Measurements from ENCODE around the gene CNST. TPM values are rescaled to one million over a fixed set of nuclear protein-coding genes. Genes with fewer than 3 reads are reported as not detected.

CNST gene
- total and polyA plus RNA-seq, 2 donors from 2014 or later = 5.6 to 24.1 TPM

DNA sequence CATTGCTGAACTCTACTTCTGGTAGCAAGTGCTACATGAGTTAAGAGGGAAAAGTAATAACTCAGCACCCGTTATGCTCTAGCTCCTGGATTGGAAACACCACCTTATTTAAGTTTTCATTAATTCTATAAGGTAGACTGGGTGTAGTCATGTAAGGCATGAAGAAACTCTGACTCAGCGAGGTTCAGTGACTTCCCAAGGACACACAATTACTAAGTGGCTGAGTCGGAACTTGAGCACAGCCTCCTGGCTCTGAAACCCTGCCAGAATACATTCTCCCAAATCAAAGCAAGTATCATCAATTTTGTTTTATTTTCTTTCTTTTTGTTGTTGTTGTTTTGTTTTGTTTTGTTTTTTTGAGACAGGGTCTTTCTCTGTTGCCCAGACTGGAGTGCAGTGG, 128.9 kb downstream of the CNST start:
- intact Hi-C loops (cut with DNase I) = no loop called here
- Histone ChIP-seq H3K4me1 (ENCODE audit: control insufficient read depth in 2 of 3, insufficient read depth in 2 of 3, low read depth in 1 of 3, low read length in 3 of 3) (peaks cover 0 to 2% (median 0%) of the 10 kb centered on the region in 3 donors), H3K9ac (ENCODE audit: low read length in 3 of 3) (no peak overlapping the region), H3K27ac (ENCODE audit: low read depth in 2 of 2, low read length in 2 of 2) (no peak overlapping the region), H3K4me3 (ENCODE audit: low read length in 3 of 3) (no peak overlapping the region), H3K9me3 (ENCODE audit: control insufficient read depth in 2 of 3, insufficient read depth in 1 of 3, low read length in 3 of 3) (peaks cover 0 to 9% (median 0%) of the 10 kb centered on the region in 3 donors), H3K36me3 (ENCODE audit: control insufficient read depth in 2 of 3, insufficient read depth in 3 of 3, low read length in 3 of 3) (no peaks in the 10 kb centered on the region), H3K27me3 (ENCODE audit: control insufficient read depth, insufficient read depth, low read length) (no peaks in the 10 kb centered on the region)
- FAIRE-seq = no peak
- TF ChIP-seq, protein P1, sequence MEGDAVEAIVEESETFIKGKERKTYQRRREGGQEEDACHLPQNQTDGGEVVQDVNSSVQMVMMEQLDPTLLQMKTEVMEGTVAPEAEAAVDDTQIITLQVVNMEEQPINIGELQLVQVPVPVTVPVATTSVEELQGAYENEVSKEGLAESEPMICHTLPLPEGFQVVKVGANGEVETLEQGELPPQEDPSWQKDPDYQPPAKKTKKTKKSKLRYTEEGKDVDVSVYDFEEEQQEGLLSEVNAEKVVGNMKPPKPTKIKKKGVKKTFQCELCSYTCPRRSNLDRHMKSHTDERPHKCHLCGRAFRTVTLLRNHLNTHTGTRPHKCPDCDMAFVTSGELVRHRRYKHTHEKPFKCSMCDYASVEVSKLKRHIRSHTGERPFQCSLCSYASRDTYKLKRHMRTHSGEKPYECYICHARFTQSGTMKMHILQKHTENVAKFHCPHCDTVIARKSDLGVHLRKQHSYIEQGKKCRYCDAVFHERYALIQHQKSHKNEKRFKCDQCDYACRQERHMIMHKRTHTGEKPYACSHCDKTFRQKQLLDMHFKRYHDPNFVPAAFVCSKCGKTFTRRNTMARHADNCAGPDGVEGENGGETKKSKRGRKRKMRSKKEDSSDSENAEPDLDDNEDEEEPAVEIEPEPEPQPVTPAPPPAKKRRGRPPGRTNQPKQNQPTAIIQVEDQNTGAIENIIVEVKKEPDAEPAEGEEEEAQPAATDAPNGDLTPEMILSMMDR (IDR thresholded peaks at IDR 0.05; ENCODE audit: borderline replicate concordance, extremely low read depth, insufficient read depth) = no peak
- no peak for DNase-seq

- intact Hi-C loops (cut with DNase I) = no loop called here
- H3K4me1 ChIP-seq (ENCODE audit: control insufficient read depth in 2 of 3, insufficient read depth in 2 of 3, low read depth in 1 of 3, low read length in 3 of 3) = peaks cover 0 to 2% (median 0%) of the 10 kb centered on the region in 3 donors
- H3K9me3 ChIP-seq (ENCODE audit: control insufficient read depth in 2 of 3, insufficient read depth in 1 of 3, low read length in 3 of 3) = peaks cover 0 to 9% (median 0%) of the 10 kb centered on the region in 3 donors
- H3K36me3 ChIP-seq (ENCODE audit: control insufficient read depth in 2 of 3, insufficient read depth in 3 of 3, low read length in 3 of 3) = no peaks in the 10 kb centered on the region
- no peak for FAIRE-seq
- TF ChIP-seq, protein P1 (IDR thresholded peaks at IDR 0.05; ENCODE audit: borderline replicate concordance, extremely low read depth, insufficient read depth) = no peak
- no peak for DNase-seq
- no peak overlapping the region for H3K27ac ChIP-seq (ENCODE audit: low read depth in 2 of 2, low read length in 2 of 2)
- no peak overlapping the region for H3K9ac ChIP-seq (ENCODE audit: low read length in 3 of 3)
- H3K4me3 ChIP-seq (ENCODE audit: low read length in 3 of 3) = no peak overlapping the region
- no peaks in the 10 kb centered on the region for H3K27me3 ChIP-seq (ENCODE audit: control insufficient read depth, insufficient read depth, low read length)
Observed at GRCh38 chr1:246695666-246696065, 129.4 kb downstream of the CNST start.

DNA sequence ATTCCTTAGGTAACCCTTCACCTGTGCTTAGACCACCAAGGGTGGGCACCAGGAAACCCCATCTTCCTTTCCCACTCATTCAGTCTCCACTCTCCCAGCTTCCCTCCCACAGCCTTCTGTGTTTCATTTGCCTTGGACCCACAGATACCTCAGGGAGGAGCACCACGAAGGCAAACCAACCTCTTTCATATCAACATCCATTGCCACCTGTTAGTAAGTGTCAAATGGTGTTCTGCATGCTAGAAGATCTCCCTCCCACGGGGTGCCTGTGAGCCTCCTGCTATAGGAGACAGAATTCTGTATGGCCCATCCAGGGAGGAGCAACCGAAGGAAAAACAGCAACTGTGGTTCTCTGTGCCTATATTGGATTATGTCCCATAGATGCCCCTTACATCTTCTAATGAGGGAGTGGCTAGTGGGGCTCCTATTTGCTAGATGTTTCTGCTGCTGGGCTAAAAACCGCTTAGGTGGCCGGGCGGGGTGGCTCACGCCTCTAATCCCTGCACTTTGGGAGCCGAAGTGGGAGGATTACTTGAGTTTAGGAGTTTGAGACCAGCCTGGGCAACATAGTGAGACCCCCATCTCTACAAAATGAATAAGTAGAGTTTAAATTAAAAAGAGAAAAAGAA, 132.3 kb downstream of the CNST start:
- no peaks in the 10 kb centered on the region for H3K36me3 ChIP-seq (ENCODE audit: control insufficient read depth in 2 of 3, insufficient read depth in 3 of 3, low read length in 3 of 3)
- FAIRE-seq (no peak), DNase-seq (no peak)
- H3K4me3 ChIP-seq (ENCODE audit: low read length in 3 of 3) = peak overlapping the region in 2 of 3 donors; percentile 56 to 64
- H3K27ac ChIP-seq (ENCODE audit: low read depth in 2 of 2, low read length in 2 of 2) = peak overlapping the region in 1 of 2 donors; percentile 32
- peaks cover 0 to 6% (median 0%) of the 10 kb centered on the region in 3 donors for H3K9me3 ChIP-seq (ENCODE audit: control insufficient read depth in 2 of 3, insufficient read depth in 1 of 3, low read length in 3 of 3)
- TF ChIP-seq, protein P1 (IDR thresholded peaks at IDR 0.05; ENCODE audit: borderline replicate concordance, extremely low read depth, insufficient read depth) = no peak
- peaks cover 0 to 2% (median 0%) of the 10 kb centered on the region in 3 donors for H3K4me1 ChIP-seq (ENCODE audit: control insufficient read depth in 2 of 3, insufficient read depth in 2 of 3, low read depth in 1 of 3, low read length in 3 of 3)
- H3K9ac ChIP-seq (ENCODE audit: low read length in 3 of 3) = peak overlapping the region in 2 of 3 donors; percentile 43 to 54
- no peaks in the 10 kb centered on the region for H3K27me3 ChIP-seq (ENCODE audit: control insufficient read depth, insufficient read depth, low read length)
- intact Hi-C loops (cut with DNase I) = no loop called here

Measured in kidney (tissue), 14 donors.